PC-3 (cell line): ENCODE measurements around the gene TCERG1L. TPM values are rescaled to one million over a fixed set of nuclear protein-coding genes. Genes with fewer than 3 reads are reported as not detected.

Experiments used
- ATAC-seq: fragments of 200-7000 bp; cut with Tn5 transposase; 2 replicates; pipeline ENCODE4 v1.9.1; 2020; ENCODE audit warnings: mild to moderate bottlenecking, moderate library complexity
- BruUV-seq: library from RNA; stranded (reverse); fragments of 400-500 nt; replicated peaks from 2 replicates; lab custom pipeline; 2021; lab: Mats Ljungman, UMichigan
- CTCF ChIA-PET: fragments of 300-600 bp; sonication (Branson Sonifier 250); formaldehyde crosslinking; loops from one replicate; lab custom pipeline; 2022; ENCODE audit warnings: antibody characterized with exemption; lab: Charles Lee
- POLR2A ChIA-PET: fragments of 300-600 bp; sonication (Branson Sonifier 250); formaldehyde crosslinking; loops from one replicate; lab custom pipeline; 2022; ENCODE audit warnings: antibody characterized with exemption; ENCODE audit not compliant: unreplicated experiment; lab: Charles Lee
- DNase-seq: peaks from one replicate; pipeline ENCODE4 v3.0.0-alpha.2; 2015
- H2AFZ ChIP-seq: fragments of 300-600 bp; sonication (generic); 2 replicates; pipeline ENCODE4 v1.6.0; 2016; ENCODE audit warnings: antibody characterized with exemption, low read length
- H3F3A ChIP-seq: fragments of 300-600 bp; sonication (generic); one replicate; pipeline ENCODE4 v1.6.0; 2017; ENCODE audit warnings: antibody characterized with exemption, low read length, control low read depth, mild to moderate bottlenecking; ENCODE audit not compliant: unreplicated experiment
- H3K27ac ChIP-seq: fragments of 300-600 bp; sonication (generic); 2 replicates; pipeline ENCODE4 v1.5.1; 2016; ENCODE audit warnings: mild to moderate bottlenecking, low read length
- H3K27me3 ChIP-seq: fragments of 300-600 bp; sonication (generic); 2 replicates; pipeline ENCODE4 v1.6.1; 2016; ENCODE audit warnings: low read length, mixed read lengths
- H3K36me3 ChIP-seq: fragments of 300-600 bp; sonication (generic); 2 replicates; pipeline ENCODE4 v1.6.1; 2016; ENCODE audit warnings: low read depth, mixed run types, low read length, mixed read lengths
- H3K4me1 ChIP-seq: fragments of 300-600 bp; sonication (generic); 2 replicates; pipeline ENCODE4 v1.5.1; 2016; ENCODE audit warnings: low read length; ENCODE audit not compliant: insufficient read depth
- H3K4me2 ChIP-seq: fragments of 300-600 bp; sonication (generic); 2 replicates; pipeline ENCODE4 v1.6.0; 2016; ENCODE audit warnings: low read length
- H3K4me3 ChIP-seq: fragments of 300-600 bp; sonication (generic); 2 replicates; pipeline ENCODE4 v1.5.1; 2016; ENCODE audit warnings: mild to moderate bottlenecking, low read length, mixed read lengths
- H3K79me2 ChIP-seq: fragments of 300-600 bp; sonication (generic); 2 replicates; pipeline ENCODE4 v1.6.1; 2017; ENCODE audit warnings: low read length, mixed read lengths
- H3K9ac ChIP-seq: fragments of 300-600 bp; sonication (generic); 2 replicates; pipeline ENCODE4 v1.6.0; 2016; ENCODE audit warnings: mild to moderate bottlenecking, low read length
- H3K9me2 ChIP-seq: fragments of 300-600 bp; sonication (generic); replicated peaks from 2 replicates; pipeline ENCODE4 v1.6.1; 2016; ENCODE audit warnings: mixed run types, low read length, mixed read lengths
- H3K9me3 ChIP-seq: fragments of 300-600 bp; sonication (generic); 2 replicates; pipeline ENCODE4 v1.6.1; 2016; ENCODE audit warnings: low read length, mixed read lengths
- H4K20me1 ChIP-seq: fragments of 300-600 bp; sonication (generic); 2 replicates; pipeline ENCODE4 v1.6.1; 2016; ENCODE audit warnings: low read length, mixed read lengths
- CTCF ChIP-seq: fragments of 300-600 bp; sonication (generic); conservative IDR thresholded peaks from 2 replicates; pipeline ENCODE4 v1.5.1; 2017; ENCODE audit warnings: antibody characterized with exemption, low read depth, mild to moderate bottlenecking, low read length
- EZH2 ChIP-seq: fragments of 300-600 bp; sonication (generic); IDR thresholded peaks from one replicate; pipeline ENCODE4 v1.6.1; 2017; ENCODE audit warnings: antibody characterized with exemption, mild to moderate bottlenecking, low read length; ENCODE audit not compliant: unreplicated experiment
- EZH2phosphoT487 ChIP-seq: fragments of 300-600 bp; sonication (generic); IDR thresholded peaks from 2 replicates; pipeline ENCODE4 v1.6.1; 2018; ENCODE audit warnings: mild to moderate bottlenecking, antibody characterized with exemption, low read length, borderline replicate concordance
- intact Hi-C: fragments of 100-400 bp; cut with micrococcal nuclease; formaldehyde crosslinking; loops from 2 replicates; pipeline ENCODE4 v1.9.0; 2023
- total RNA-seq: library from RNA; depleted of rRNA; stranded (reverse); fragments of >200 nt; gene quantifications from 2 replicates; pipeline ENCODE4 v1.2.3, GENCODE V29; 2014

TCERG1L gene
- total RNA-seq, 1 experiment from 2014 or later: not detected

- H4K20me1 ChIP-seq: no peaks in the 10 kb centered on the region
- no peaks in the 10 kb centered on the region for H3K36me3 ChIP-seq
- TF ChIP-seq EZH2phosphoT487: no peak
- TF ChIP-seq EZH2: no peak
- no peak for TF ChIP-seq CTCF
- POLR2A ChIA-PET: no interaction called here
- no peak overlapping the region for H3K9ac ChIP-seq
- H3K79me2 ChIP-seq: no peaks in the 10 kb centered on the region
- BruUV-seq: no TSS peak
- no peaks in the 10 kb centered on the region for H3K9me2 ChIP-seq
- H3K27me3 ChIP-seq: no peaks in the 10 kb centered on the region
- H3K9me3 ChIP-seq: no peaks in the 10 kb centered on the region
- no peaks in the 10 kb centered on the region for H3K4me1 ChIP-seq
- H2AFZ ChIP-seq: no peak overlapping the region
- CTCF ChIA-PET: no interaction called here
- no peak for ATAC-seq
- no peak overlapping the region for H3K4me3 ChIP-seq
- no peaks in the 10 kb centered on the region for H3F3A ChIP-seq
- DNase-seq: no peak
- no peak overlapping the region for H3K27ac ChIP-seq
- intact Hi-C loops: no loop called here
- no peak overlapping the region for H3K4me2 ChIP-seq
Observed at GRCh38 chr10:131211146-131211545, 100.4 kb downstream of the TCERG1L start.

GRCh38 chr10:131210181-131210580, 101.3 kb downstream of the TCERG1L start:
- intact Hi-C loops: no loop called here
- no TSS peak for BruUV-seq
- H3F3A ChIP-seq: no peaks in the 10 kb centered on the region
- no peak overlapping the region for H2AFZ ChIP-seq
- DNase-seq (no peak), ATAC-seq (no peak)
- no peak for TF ChIP-seq CTCF
- no peak for TF ChIP-seq EZH2
- TF ChIP-seq EZH2phosphoT487: no peak
- CTCF ChIA-PET: no interaction called here
- POLR2A ChIA-PET: no interaction called here
- H3K36me3 ChIP-seq: no peaks in the 10 kb centered on the region
- H3K4me1 ChIP-seq: no peaks in the 10 kb centered on the region
- no peaks in the 10 kb centered on the region for H3K9me3 ChIP-seq
- H3K27ac ChIP-seq: no peak overlapping the region
- no peak overlapping the region for H3K9ac ChIP-seq
- H3K9me2 ChIP-seq: no peaks in the 10 kb centered on the region
- H3K27me3 ChIP-seq: no peaks in the 10 kb centered on the region
- H3K79me2 ChIP-seq: no peaks in the 10 kb centered on the region
- no peak overlapping the region for H3K4me2 ChIP-seq
- H4K20me1 ChIP-seq: no peaks in the 10 kb centered on the region
- no peak overlapping the region for H3K4me3 ChIP-seq

- H3K27ac ChIP-seq: no peak overlapping the region
- no peaks in the 10 kb centered on the region for H3K27me3 ChIP-seq
- ChIA-PET POLR2A (no interaction called here), CTCF (no interaction called here)
- H3K4me3 ChIP-seq: no peak overlapping the region
- H3K9me2 ChIP-seq: no peaks in the 10 kb centered on the region
- H3K79me2 ChIP-seq: no peaks in the 10 kb centered on the region
- TF ChIP-seq EZH2phosphoT487: no peak
- TF ChIP-seq EZH2: no peak
- TF ChIP-seq CTCF: no peak
- intact Hi-C loops: no loop called here
- no peaks in the 10 kb centered on the region for H4K20me1 ChIP-seq
- H3K4me2 ChIP-seq: no peak overlapping the region
- no peaks in the 10 kb centered on the region for H3F3A ChIP-seq
- BruUV-seq: no TSS peak
- DNase-seq (no peak), ATAC-seq (no peak)
- no peaks in the 10 kb centered on the region for H3K36me3 ChIP-seq
- H3K4me1 ChIP-seq: no peaks in the 10 kb centered on the region
- H3K9ac ChIP-seq: no peak overlapping the region
- no peaks in the 10 kb centered on the region for H3K9me3 ChIP-seq
- no peak overlapping the region for H2AFZ ChIP-seq
Observed at GRCh38 chr10:131207584-131208532, 103.7 kb downstream of the TCERG1L start.
